ENCODE data around the gene MYL10. TPM values are rescaled to one million over a fixed set of nuclear protein-coding genes. Genes with fewer than 3 reads are reported as not detected.
A peak's percentile ranks its signal among the peaks of the same experiment; 100 is the strongest.

MYL10 gene
- total RNA-seq, 2 experiments from 2014 or later = not detected

- Histone ChIP-seq H3K79me2 (ENCODE audit: insufficient read depth, low read depth, low read length) (no peaks in the 10 kb centered on the region), H4K20me1 (ENCODE audit: insufficient read depth, low read length) (no peaks in the 10 kb centered on the region), H3K4me2 (ENCODE audit: low read length) (no peak overlapping the region), H3K27ac (ENCODE audit: low read depth, low read length, poor library complexity, severe bottlenecking) (no peak overlapping the region), H3K36me3 (ENCODE audit: insufficient read depth, low read length) (no peaks in the 10 kb centered on the region), H3K4me1 (ENCODE audit: insufficient read depth, low read length, poor library complexity, severe bottlenecking) (peaks cover 10% of the 10 kb centered on the region), H3K9me3 (ENCODE audit: low read length) (no peaks in the 10 kb centered on the region), H3K4me3 (ENCODE audit: low read depth, low read length, poor library complexity, severe bottlenecking) (no peak overlapping the region), H2AFZ (ENCODE audit: low read length) (no peak overlapping the region), H3K9me2 (ENCODE audit: insufficient read depth, low read length) (no peaks in the 10 kb centered on the region)
- no TSS peak for BruUV-seq (replicated peaks)
- DNase-seq (ENCODE audit: low spot score) = no peak
- TF ChIP-seq EZH2phosphoT487 (IDR thresholded peaks at IDR 0.05; ENCODE audit: borderline replicate concordance, low read depth, low read length) (no peak), CTCF (conservative IDR thresholded peaks at IDR 0.05; ENCODE audit: low read length) (no peak)
- CTCF ChIA-PET (ENCODE audit: unreplicated experiment) = interaction anchor here (0.7 kb wide), 1 partner anchor 289 kb away, joined by 3 read pairs; no protein-coding TSS in a partner anchor
- intact Hi-C loops (cut with micrococcal nuclease; ENCODE audit: unreplicated experiment) = loop anchor here (5.0 kb wide), 1 partner anchor 253 kb away; no protein-coding TSS in a partner anchor
- POLR2A ChIA-PET = interaction anchor here (0.6 to 0.7 kb wide), 3 partner anchors 62 to 653 kb away, joined by 3 to 7 read pairs (median 4); no protein-coding TSS in a partner anchor
Observed at GRCh38 chr7:101604331-101604933, 24.7 kb downstream of the MYL10 start.

GRCh38 chr7:101602484-101603241, 26.4 kb downstream of the MYL10 start:
- no peak overlapping the region for H3K4me2 ChIP-seq (ENCODE audit: low read length)
- TF ChIP-seq CTCF (conservative IDR thresholded peaks at IDR 0.05; ENCODE audit: low read length) (peak; percentile 98), EZH2phosphoT487 (IDR thresholded peaks at IDR 0.05; ENCODE audit: borderline replicate concordance, low read depth, low read length) (no peak)

More at GRCh38 chr7:101602484-101603241, 26.4 kb downstream of the MYL10 start:
- H3K4me1 ChIP-seq (ENCODE audit: insufficient read depth, low read length, poor library complexity, severe bottlenecking) = peaks cover 10% of the 10 kb centered on the region
- intact Hi-C loops (cut with micrococcal nuclease; ENCODE audit: unreplicated experiment) = loop anchor here (1.0 to 5.0 kb wide), 5 partner anchors 60 to 670 kb away; no protein-coding TSS in a partner anchor
- DNase-seq (ENCODE audit: low spot score) = peak; percentile 85
- no TSS peak for BruUV-seq (replicated peaks)
- H3K36me3 ChIP-seq (ENCODE audit: insufficient read depth, low read length) = no peaks in the 10 kb centered on the region
- no peaks in the 10 kb centered on the region for H3K9me3 ChIP-seq (ENCODE audit: low read length)
- no peaks in the 10 kb centered on the region for H4K20me1 ChIP-seq (ENCODE audit: insufficient read depth, low read length)
- H3K4me3 ChIP-seq (ENCODE audit: low read depth, low read length, poor library complexity, severe bottlenecking) = no peak overlapping the region
- no peak overlapping the region for H2AFZ ChIP-seq (ENCODE audit: low read length)
- no peak overlapping the region for H3K27ac ChIP-seq (ENCODE audit: low read depth, low read length, poor library complexity, severe bottlenecking)
- no peaks in the 10 kb centered on the region for H3K9me2 ChIP-seq (ENCODE audit: insufficient read depth, low read length)
- ChIA-PET CTCF (ENCODE audit: unreplicated experiment) (interaction anchor here (0.6 to 1.1 kb wide), 6 partner anchors 9 to 215 kb away, joined by 3 read pairs; no protein-coding TSS in a partner anchor), POLR2A (interaction anchor here (0.6 to 1.2 kb wide), 5 partner anchors 9 to 86 kb away, joined by 3 read pairs; no protein-coding TSS in a partner anchor)
- no peaks in the 10 kb centered on the region for H3K79me2 ChIP-seq (ENCODE audit: insufficient read depth, low read depth, low read length)
